Measurements from ENCODE around the gene FYN. TPM values are rescaled to one million over a fixed set of nuclear protein-coding genes. Genes with fewer than 3 reads are reported as not detected.

FYN gene
- total and polyA plus RNA-seq, 10 of the 15 experiments (the other 5 are each of a cell fraction or from before 2014, with no cell fraction given): 51.4 to 247 (median 138) TPM

- ChIA-PET RAD21 (ENCODE audit: unreplicated experiment) (interaction anchor here (0.7 kb wide), 1 partner anchor 9 kb away, joined by 3 read pairs; no protein-coding TSS in a partner anchor), POLR2A (interaction anchor here (0.7 to 2.5 kb wide), 2 partner anchors 12 to 93 kb away, joined by 3 to 10 read pairs; no protein-coding TSS in a partner anchor), SMC1A (ENCODE audit: uncharacterized antibody, unreplicated experiment) (interaction anchor here (3.3 to 4.2 kb wide), 3 partner anchors 10 to 13 kb away, joined by 13 to 78 read pairs (median 16); no protein-coding TSS in a partner anchor), CTCF (interaction anchor here (3.5 to 3.6 kb wide), 2 partner anchors 13 to 27 kb away, joined by 16 to 26 read pairs; no protein-coding TSS in a partner anchor)
- Histone ChIP-seq H3K9ac (ENCODE audit: control insufficient read depth, insufficient read depth, low read length) (no peak overlapping the region), H3K4me2 (ENCODE audit: control insufficient read depth, insufficient read depth) (no peak overlapping the region; the same call in 1 of the 2 replicates), H3K4me3 (no peak overlapping the region), H3K9me3 (replicated peaks; ENCODE audit: control insufficient read depth, insufficient read depth, low read length) (no peaks in the 10 kb centered on the region), H2AFZ (ENCODE audit: control insufficient read depth, low read depth, low read length) (no peak overlapping the region), H3K36me3 (ENCODE audit: control insufficient read depth in 2 of 2, insufficient read depth in 2 of 2, low read length in 1 of 2) (peaks cover 3 to 12% of the 10 kb centered on the region in 2 experiments; a peak in 2 of 4 replicates), H3K4me1 (ENCODE audit: control insufficient read depth, insufficient read depth, low read length) (peaks cover 72% of the 10 kb centered on the region), H3K27ac (ENCODE audit: control insufficient read depth, insufficient read depth) (peak overlapping the region; percentile 85), H4K20me1 (ENCODE audit: control insufficient read depth, insufficient read depth) (no peaks in the 10 kb centered on the region), H3K27me3 (replicated peaks in 1 of 2; ENCODE audit: control insufficient read depth in 2 of 2, insufficient read depth in 2 of 2, low read length in 1 of 2) (no peaks in the 10 kb centered on the region), H3K79me2 (ENCODE audit: control insufficient read depth, insufficient read depth, low read length) (peaks cover 61% of the 10 kb centered on the region)
- no peak for DNase-seq (ENCODE audit: low read depth, low spot score)
- no TSS peak for BruUV-seq (replicated peaks)
- ATAC-seq: no peak
- in situ Hi-C loops (cut with MboI) (no loop called here), intact Hi-C loops (cut with micrococcal nuclease; ENCODE audit: unreplicated experiment) (no loop called here)
- FAIRE-seq: no peak
- 69% methylated on average over 7 of the region's 7 CpGs for WGBS (ENCODE audit: insufficient coverage, insufficient replicate concordance, low lambda C conversion rate, missing lambda C conversion rate)
- TF ChIP-seq ZZZ3 (IDR thresholded peaks at IDR 0.05; ENCODE audit: control insufficient read depth, insufficient read length, low read depth) (no peak), EZH2 (IDR thresholded peaks at IDR 0.05; ENCODE audit: borderline replicate concordance, control insufficient read depth, low read depth, low read length) (no peak), MTA2 (IDR thresholded peaks at IDR 0.05; ENCODE audit: low read depth) (no peak), SMARCA5 (IDR thresholded peaks at IDR 0.05) (no peak), SPI1 (IDR thresholded peaks at IDR 0.05; ENCODE audit: borderline replicate concordance, insufficient read depth, low read depth, low read length) (no peak), ZSCAN29 (IDR thresholded peaks at IDR 0.05) (no peak), ELK1 (IDR thresholded peaks at IDR 0.05; ENCODE audit: low read depth, low read length) (no peak), ZBED1 (IDR thresholded peaks at IDR 0.05; ENCODE audit: borderline replicate concordance) (no peak), NFYA (IDR thresholded peaks at IDR 0.05; ENCODE audit: borderline replicate concordance, low read depth, low read length) (no peak), RAD21 (IDR thresholded peaks at IDR 0.05; ENCODE audit: insufficient read depth, low read depth, low read length) (no peak), NRF1 (conservative IDR thresholded peaks at IDR 0.05; ENCODE audit: low read depth, low read length) (no peak), CHD1 (IDR thresholded peaks at IDR 0.05; ENCODE audit: low read depth, low read length) (no peak), E2F4 (IDR thresholded peaks at IDR 0.05; ENCODE audit: low read depth, low read length) (no peak), MYC (IDR thresholded peaks at IDR 0.05; ENCODE audit: insufficient read depth, insufficient read length, insufficient replicate concordance, low read length, severe bottlenecking) (no peak), HCFC1 (IDR thresholded peaks at IDR 0.05; ENCODE audit: low read length) (no peak), ZNF217 (IDR thresholded peaks at IDR 0.05) (no peak), PAX5 (IDR thresholded peaks at IDR 0.05; ENCODE audit: borderline replicate concordance, low read depth, low read length) (no peak), CREM (IDR thresholded peaks at IDR 0.05; ENCODE audit: low read depth) (no peak), DPF2 (IDR thresholded peaks at IDR 0.05) (no peak)
These were observed 123.1 kb downstream of the FYN start for GRCh38 chr6:111750153-111750552.
